Ascending aorta (tissue), 2 donors: ENCODE measurements around the gene CLEC11A. TPM values are rescaled to one million over a fixed set of nuclear protein-coding genes. Genes with fewer than 3 reads are reported as not detected.

Source experiments
- DNase-seq, 2 donors: peaks; one replicate each; pipeline ENCODE4 v3.0.0-alpha.2; 2019; ENCODE audit warnings: low spot score in 2 of 2
- H3K27ac ChIP-seq, 2 donors: fragments of 200-600 bp; sonication (generic); one replicate each; pipeline ENCODE4 v1.5.1; 2016 to 2017; ENCODE audit warnings: mild to moderate bottlenecking in 1 of 2
- H3K27me3 ChIP-seq: fragments of 200-600 bp; sonication (generic); one replicate; pipeline ENCODE4 v1.5.1; 2017
- H3K36me3 ChIP-seq, 2 donors: fragments of 200-600 bp; sonication (generic); one replicate each; pipeline ENCODE4 v1.5.1; 2016
- H3K4me1 ChIP-seq, 2 donors: fragments of 200-600 bp; sonication (generic); one replicate each; pipeline ENCODE4 v1.5.1; 2016 to 2017; ENCODE audit warnings: mild to moderate bottlenecking in 1 of 2
- H3K4me3 ChIP-seq, 2 donors: fragments of 200-600 bp; sonication (generic); one replicate each; pipeline ENCODE4 v1.5.1; 2016 to 2017; ENCODE audit warnings: mild to moderate bottlenecking in 1 of 2
- H3K9me3 ChIP-seq, 2 donors: fragments of 200-600 bp; sonication (generic); one replicate each; pipeline ENCODE4 v1.5.1; 2016
- intact Hi-C: fragments of 100-400 bp; cut with DNase I; formaldehyde crosslinking; loops from one replicate; pipeline ENCODE4 v1.15.1; 2023
- total RNA-seq: library from RNA; depleted of rRNA; stranded (reverse); fragments of >200 nt; gene quantifications from one replicate; pipeline ENCODE4 v1.1.0, GENCODE V29; 2016
- TF ChIP-seq, protein P1 (sequence below), 3 experiments: fragments of 200-600 bp in 2 of 3; fragments of 450-650 bp in 1 of 3; sonication (generic) in 2 of 3; IDR thresholded peaks; one replicate each; pipeline ENCODE4 v1.5.1; 2016 to 2019; ENCODE audit warnings: antibody characterized with exemption in 3 of 3, mild to moderate bottlenecking in 1 of 3, moderate library complexity in 1 of 3

Gene CLEC11A
- total RNA-seq, 1 donor from 2014 or later = not detected

DNA sequence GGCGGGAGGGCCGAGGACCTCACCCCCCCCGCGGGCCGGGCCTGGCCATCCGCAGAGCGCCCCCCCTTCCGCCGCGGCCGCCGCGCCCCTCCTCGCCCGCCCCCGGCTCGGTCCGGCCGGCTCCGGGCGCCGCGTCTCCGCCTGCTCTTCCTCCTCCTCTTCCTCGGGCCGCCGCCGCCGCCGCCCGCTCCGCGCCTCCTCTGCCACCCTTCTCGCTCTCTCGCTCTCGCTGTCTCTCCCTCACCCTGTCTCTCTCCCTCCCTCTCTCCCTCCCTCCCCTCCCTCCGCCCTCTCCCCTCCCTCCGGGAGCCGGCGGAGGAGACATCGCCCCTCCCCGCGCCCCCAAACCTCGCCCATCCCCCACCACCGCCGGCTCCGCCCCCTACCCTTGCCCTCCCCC lies 3.6 kb upstream of the CLEC11A start, which contains the start of gene SHANK1:
Gene SHANK1 (minus strand): TSS at position 237 of the 400 bp plus-strand sequence. CDS start 2,883 bp downstream, outside the sequence.
- Histone ChIP-seq H3K4me1 (peaks cover 9 to 20% of the 10 kb centered on the region in 2 donors), H3K36me3 (no peaks in the 10 kb centered on the region), H3K9me3 (no peaks in the 10 kb centered on the region), H3K27me3 (peaks cover 15% of the 10 kb centered on the region), H3K4me3 (peak within 1 kb of the TSS; percentile 33 to 44), H3K27ac (no peak within 1 kb of the TSS)
- intact Hi-C loops = no loop called here
- no peak for DNase-seq
- TF ChIP-seq, protein P1, sequence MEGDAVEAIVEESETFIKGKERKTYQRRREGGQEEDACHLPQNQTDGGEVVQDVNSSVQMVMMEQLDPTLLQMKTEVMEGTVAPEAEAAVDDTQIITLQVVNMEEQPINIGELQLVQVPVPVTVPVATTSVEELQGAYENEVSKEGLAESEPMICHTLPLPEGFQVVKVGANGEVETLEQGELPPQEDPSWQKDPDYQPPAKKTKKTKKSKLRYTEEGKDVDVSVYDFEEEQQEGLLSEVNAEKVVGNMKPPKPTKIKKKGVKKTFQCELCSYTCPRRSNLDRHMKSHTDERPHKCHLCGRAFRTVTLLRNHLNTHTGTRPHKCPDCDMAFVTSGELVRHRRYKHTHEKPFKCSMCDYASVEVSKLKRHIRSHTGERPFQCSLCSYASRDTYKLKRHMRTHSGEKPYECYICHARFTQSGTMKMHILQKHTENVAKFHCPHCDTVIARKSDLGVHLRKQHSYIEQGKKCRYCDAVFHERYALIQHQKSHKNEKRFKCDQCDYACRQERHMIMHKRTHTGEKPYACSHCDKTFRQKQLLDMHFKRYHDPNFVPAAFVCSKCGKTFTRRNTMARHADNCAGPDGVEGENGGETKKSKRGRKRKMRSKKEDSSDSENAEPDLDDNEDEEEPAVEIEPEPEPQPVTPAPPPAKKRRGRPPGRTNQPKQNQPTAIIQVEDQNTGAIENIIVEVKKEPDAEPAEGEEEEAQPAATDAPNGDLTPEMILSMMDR (IDR thresholded peaks at IDR 0.05) = no peak

DNA sequence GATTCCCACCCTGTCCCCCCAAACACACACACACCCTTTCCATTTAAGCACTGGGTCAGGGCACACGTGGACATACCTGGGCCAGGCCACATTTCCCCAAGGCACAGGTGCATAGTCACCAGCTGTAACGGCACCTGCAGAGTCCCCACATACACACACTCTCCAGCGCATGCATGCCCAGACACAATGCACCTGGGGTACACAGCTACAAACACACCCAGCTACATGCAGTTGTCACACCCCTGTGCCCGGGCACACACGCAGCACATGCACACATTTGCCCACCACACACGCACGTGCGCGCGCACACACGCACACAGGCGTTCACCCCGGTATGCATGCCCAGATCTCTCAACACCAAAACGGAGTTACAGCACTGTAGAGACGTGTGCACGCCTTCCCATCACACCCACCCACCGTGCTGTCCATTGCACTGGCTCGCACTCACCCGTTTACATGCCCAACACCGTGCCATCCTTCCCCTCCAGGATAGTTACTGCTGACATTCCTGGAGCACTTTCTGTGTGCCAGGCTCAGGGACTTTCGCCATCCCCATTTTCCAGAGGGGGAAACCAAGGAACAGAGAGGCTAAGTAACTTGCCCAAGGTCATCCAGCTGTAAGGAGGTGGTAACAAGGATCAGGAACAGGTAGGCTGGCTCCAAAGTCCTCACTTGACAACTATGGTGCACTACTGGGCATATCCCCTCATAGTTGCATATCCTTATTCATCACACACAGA lies 2.8 kb upstream of the CLEC11A start:
- H3K4me3 ChIP-seq = no peak overlapping the region
- intact Hi-C loops = no loop called here
- TF ChIP-seq, protein P1 (IDR thresholded peaks at IDR 0.05) = no peak
- no peak for DNase-seq
- no peaks in the 10 kb centered on the region for H3K9me3 ChIP-seq
- H3K27ac ChIP-seq = no peak overlapping the region
- H3K27me3 ChIP-seq = peaks cover 15% of the 10 kb centered on the region
- no peaks in the 10 kb centered on the region for H3K36me3 ChIP-seq
- peaks cover 10 to 20% of the 10 kb centered on the region in 2 donors for H3K4me1 ChIP-seq

DNA sequence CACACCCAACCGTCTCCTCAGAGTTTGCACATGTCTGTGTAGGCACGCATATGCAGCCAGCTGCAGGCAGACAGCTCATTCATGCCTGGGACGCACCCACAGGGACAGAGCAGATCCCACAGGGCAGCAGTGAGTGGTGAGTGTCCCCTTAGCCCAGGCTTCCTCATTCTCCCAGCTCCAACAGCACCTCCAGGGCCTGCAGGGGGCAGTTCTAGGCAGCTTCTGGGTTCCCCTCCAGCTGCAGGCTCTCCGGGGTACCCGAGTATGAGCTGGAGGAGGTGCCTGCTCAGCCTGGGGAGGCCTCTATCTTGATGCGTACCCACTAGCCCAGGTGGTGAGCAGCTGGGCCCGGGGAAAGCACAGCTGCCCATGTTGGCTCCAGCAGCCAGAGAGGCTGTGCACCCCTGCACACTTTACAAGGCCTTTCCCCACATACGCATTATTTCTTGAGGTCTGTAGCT lies 2.2 kb upstream of the CLEC11A start:
- DNase-seq = no peak
- TF ChIP-seq, protein P1 (IDR thresholded peaks at IDR 0.05) = no peak
- Histone ChIP-seq H3K27me3 (peaks cover 15% of the 10 kb centered on the region), H3K4me3 (no peak overlapping the region), H3K36me3 (no peaks in the 10 kb centered on the region), H3K4me1 (peaks cover 12 to 20% of the 10 kb centered on the region in 2 donors), H3K27ac (no peak overlapping the region), H3K9me3 (no peaks in the 10 kb centered on the region)
- intact Hi-C loops = no loop called here

DNA sequence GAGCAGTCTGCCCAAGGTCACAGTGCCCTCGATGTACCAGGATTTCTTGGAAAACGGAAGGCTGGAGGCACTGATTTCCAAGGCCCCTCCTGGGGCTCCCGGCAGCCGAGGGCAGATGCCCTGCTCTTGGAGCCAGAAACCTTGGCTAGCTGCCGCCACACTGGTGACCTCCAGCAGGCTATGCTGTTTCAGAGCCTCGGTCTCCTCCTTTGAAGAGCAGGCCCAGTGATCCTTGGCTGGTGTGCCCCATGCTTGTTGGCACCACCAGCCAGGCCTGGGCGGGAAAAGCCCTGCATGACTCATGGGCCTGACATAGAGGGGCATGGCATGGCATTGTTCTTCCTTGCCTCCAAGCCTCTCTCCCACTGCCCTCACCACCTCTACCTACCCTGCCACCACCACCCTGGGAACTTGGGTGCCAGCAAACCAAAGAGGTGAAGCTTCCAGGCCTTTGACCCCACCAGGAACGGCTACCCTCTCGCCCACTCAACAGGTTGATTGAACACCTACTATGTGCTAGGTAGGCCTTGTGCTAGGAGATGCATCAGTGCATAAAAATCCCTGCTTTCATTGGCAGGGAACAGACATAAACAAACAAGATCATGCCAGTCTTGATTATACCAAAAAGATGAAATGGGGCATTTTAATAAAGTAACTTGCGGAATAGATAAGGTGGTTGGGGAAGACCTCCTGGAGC lies 1.6 kb upstream of the CLEC11A start:
- Histone ChIP-seq H3K27ac (no peak overlapping the region), H3K4me1 (peaks cover 12 to 20% of the 10 kb centered on the region in 2 donors), H3K27me3 (peaks cover 15% of the 10 kb centered on the region), H3K36me3 (no peaks in the 10 kb centered on the region), H3K4me3 (no peak overlapping the region), H3K9me3 (no peaks in the 10 kb centered on the region)
- no peak for DNase-seq
- intact Hi-C loops = no loop called here
- TF ChIP-seq, protein P1 (IDR thresholded peaks at IDR 0.05) = no peak

DNA sequence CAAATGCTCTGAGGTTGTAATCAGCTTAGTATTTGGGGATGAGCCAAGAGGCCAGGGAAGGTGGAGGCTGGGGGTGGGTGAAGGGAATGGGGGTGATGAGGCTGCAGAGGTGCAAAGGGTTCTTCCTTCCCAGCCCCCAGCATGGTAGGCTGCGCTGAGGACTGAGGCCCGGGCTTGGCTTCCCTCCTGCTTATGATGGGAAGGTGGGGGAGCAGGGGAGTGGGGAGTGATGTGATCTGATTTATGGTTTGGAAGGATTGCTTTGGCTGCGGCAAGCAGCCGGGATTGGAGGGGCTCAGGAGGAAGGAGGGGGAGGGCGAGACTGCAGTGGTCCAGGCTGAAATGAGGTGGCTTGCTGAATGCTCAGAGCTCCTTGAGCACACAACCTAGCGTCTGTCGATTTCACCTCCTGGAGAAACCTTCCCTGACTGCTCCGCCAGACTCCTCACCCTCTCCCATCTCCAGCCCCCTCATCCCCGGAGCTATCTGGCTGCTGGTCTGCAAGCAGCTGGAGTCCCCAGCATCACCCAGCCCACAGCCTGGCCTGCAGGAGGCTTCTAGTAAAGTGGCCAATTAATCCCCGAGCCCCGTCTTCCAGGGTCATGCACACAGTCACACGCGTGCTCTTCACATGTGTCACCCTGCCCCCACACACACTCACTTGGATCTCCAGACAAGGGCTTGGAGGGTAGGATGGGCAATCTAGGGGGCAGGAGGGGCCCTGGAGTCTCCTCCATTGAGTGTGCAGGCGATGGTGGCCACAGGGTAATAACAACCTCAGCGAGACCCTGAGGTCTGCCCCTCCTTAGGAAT lies 757 bp upstream of the CLEC11A start:
- peak overlapping the region in 1 of 2 donors; percentile 71 for H3K4me3 ChIP-seq
- intact Hi-C loops = no loop called here
- peaks cover 15% of the 10 kb centered on the region for H3K27me3 ChIP-seq
- DNase-seq = no peak
- no peaks in the 10 kb centered on the region for H3K36me3 ChIP-seq
- no peaks in the 10 kb centered on the region for H3K9me3 ChIP-seq
- H3K27ac ChIP-seq = no peak overlapping the region
- TF ChIP-seq, protein P1 (IDR thresholded peaks at IDR 0.05) = no peak
- peaks cover 12 to 20% of the 10 kb centered on the region in 2 donors for H3K4me1 ChIP-seq
